Measurements from ENCODE around the gene STRA6.

DNA sequence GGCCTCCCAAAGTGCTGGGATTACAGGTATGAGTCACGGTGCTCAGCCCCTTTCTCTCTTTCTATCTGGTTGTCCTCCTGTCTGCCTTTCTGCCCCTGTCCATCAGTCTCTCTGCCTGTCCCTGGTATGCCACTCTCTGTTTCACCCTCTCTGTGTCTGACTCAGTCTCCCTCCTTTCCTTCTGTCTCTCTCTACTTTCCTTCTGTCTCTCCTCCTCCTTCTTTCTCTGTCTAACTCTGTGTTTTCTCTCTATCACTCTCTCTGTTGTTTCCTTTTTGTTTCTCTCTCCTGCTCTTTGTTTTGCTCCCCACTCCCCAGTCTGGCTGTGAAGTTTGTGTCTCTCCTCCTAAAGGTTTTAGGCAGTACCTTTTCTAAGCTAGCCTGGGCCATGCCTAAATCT, 9.1 kb upstream of the STRA6 start:
- TF ChIP-seq POLR2AphosphoS5 (IDR thresholded peaks at IDR 0.05; ENCODE audit: borderline replicate concordance, low read depth, low read length) = no peak
- TF ChIP-seq EZH2 (IDR thresholded peaks at IDR 0.05) = no peak
